ENCODE results near the gene PTPRG.

Gene PTPRG

DNA sequence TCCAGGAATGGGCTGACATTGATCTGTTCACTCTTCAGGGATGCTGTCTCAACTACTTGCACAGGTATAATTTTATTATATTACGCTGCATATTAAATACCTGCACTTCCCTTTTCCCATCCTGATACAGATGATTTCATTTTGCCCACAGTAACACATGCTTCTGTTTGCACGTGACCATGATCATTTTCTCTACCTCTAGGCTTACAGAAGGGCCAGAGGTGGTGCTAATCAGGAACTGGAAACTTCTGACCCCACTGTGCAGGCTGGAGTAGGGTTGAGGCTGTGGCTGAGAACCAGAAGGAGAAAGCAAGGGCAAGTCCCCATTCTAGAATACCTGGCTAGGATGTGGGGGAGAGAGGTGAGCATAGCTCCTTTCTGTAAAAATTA lies 304.8 kb downstream of the PTPRG start:
- DNase-seq (ENCODE audit: low spot score): no peak

DNA sequence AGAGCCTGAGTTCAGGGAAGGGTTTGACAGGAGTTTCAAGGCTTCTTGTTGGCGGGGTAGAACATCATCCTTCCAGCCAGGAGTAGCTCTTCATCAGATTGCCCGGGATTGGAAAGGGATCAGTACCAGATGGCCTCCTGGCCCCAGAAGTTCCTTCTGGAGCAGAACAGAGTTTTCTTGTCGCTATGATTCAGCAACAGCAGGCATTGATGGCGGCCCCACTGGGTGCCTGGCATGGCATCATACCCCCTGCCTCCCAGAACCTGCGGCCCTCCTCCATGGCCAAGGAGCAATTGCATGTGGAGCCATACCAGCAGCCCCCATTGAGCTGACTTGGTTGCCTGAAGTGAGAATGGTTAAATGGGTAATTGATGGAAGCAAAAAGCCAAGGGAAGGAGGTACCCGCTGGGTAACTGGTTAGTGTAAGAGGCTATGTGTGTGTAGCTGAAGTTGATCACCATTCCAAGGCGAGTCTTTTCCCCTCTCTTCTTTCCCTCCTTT lies 305.6 kb downstream of the PTPRG start:
- no peak for DNase-seq (ENCODE audit: low spot score)

DNA sequence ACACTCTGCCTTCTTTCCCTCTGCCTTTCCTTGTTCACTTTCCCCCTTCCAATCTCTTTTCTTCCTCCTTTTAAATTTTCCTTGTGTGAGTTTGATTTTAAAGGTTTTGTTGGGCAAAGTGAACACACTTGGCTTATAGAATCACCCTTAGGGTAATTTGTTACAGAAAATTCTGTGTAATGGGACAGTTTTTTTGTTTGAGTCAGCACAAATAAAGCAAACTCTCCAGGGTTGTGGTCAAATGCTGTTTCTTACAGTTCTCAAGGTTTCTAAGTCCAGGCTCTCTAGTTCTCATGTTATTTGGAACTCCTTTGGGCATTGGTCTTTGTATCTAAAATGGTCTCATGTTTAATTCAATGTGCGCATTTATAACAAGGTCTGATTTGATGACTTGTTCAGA lies 307.1 kb downstream of the PTPRG start:
- DNase-seq (ENCODE audit: low spot score): no peak

DNA sequence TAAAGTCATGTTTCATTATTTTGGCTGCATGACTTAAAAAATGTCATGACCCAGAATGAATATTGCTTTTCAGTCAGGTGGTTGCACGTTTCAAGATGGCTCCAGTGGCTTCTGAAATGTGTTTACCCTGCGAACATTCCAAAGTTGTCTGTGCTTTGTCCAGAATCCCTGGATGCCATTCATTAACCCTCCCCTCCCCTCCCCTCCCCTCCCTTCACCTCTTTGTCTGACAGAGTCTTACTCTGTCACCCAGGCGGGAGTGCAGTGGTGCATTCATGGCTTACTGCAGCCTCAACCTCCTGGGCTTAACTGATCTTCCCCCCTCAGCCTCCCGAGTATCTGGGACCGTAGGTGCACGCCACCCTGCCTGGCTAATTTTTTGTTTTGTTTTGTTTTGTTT lies 308.0 kb downstream of the PTPRG start:
- DNase-seq (ENCODE audit: low spot score): no peak

DNA sequence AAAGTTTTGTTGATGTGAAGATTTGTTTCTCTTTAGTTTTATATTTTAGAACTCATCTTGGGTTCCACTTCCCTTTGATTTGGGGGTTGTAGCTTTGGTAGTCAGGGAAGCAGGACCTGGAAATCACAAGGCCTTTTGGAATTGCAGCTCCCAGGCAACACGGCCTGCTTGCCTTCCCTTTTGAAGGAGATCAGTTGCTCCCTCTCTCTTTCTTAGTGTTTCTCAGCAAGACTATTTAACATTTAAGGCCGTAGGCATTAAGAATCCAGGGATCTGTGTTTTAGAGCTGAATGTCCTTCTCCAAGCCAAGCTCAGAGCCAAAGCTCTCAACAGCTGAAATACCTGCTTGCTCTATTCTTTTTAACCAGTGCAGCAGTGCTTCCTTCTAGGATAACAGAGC lies 310.3 kb downstream of the PTPRG start:
- no peak for DNase-seq (ENCODE audit: low spot score)

DNA sequence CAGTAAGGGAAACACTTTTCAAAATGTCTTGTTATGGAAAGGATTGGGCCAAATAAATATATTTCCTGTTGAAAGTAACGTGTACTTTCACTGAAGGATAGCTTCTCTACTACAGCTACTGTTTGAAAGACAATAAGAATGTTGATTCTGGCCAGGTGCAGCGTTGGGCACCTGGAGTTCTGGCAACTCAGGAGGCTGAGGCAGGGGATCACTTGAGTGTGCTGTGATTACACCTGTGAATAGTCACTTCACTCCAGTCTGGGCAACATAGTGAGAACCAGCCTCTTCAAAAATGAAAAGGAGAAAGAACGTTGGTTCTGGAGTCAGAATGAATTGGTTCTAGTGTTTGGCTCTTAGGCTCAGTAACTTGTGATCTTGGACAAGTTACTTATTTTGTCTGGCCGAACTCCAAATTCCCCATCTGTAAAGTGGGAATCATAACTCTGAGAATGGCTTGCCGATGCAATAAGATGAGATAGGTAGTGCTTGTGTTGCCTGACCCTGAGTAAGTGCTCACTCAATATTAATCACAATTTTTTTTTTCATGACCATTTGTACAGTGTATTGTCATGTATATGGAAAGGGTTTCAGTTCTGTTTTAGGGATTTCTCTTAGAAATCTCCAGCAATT lies 310.8 kb downstream of the PTPRG start:
- no peak for DNase-seq (ENCODE audit: low spot score)

DNA sequence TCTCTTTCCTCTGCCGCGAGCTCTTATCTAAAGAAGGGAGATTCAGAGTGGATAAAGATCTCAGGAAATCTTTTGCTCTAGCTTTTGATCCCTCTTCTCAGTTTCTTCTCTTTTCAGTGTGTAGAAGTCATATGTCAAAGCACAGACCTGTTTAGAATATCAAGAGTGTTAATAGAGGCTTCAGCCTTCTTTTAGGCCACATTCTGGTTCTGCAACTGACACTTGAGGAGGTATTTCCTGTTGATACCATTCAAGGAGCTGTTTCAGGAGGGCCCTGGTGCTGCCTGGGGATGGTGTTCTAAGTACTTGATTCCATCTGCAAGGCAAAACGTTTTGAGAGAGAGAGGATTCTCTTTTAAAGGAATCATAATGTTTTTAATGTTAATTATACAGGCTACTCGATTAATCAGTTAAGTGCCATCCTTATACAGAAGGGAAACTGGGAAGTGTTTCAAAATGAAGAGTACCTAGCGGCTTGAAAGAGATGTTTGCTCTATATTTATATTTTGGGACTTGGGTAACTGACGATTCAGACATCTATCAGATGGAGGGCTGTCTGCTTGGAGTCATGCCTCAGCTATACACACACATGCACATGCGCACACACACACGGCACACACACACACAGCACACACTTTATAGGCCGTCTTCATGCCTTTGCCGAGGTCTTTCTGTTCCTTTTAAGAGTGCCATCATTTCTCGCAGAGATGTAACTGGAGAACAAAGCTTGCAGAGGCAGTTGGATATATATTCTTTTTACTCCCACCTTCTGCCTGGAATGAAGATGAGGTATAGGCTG lies 313.9 kb downstream of the PTPRG start:
- no peak for DNase-seq (ENCODE audit: low spot score)

DNA sequence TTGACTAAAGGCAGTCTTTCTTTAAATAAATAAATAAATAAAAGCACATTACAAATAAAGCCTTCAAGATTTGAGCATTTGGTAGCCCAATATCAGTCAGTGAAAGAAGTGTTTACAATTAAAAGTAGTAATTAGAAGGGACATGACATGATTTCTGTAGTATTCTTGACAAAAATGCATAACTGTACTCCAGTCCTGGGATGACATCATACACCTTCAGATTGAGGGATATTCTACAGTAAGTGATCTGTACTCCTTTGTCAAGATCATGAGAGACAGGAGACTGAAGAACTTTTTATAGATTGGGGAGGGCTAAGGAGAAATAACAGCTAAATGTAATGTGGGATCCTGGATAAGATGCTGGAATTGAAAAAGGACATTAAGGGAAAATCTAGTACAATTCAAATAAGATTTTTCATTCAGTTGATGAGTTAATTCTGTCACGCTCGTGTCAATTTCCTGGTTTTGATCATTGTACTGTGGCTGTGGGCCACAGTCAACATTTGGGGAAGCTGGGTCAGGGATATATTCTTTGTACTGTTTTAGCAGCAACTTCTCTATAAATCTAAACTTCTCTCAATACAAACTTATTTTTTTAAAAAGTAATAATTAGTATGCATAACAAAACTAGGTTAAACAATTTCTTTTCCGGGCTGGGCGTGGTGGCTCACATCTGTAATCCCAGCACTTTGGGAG lies 314.8 kb downstream of the PTPRG start:
- DNase-seq (ENCODE audit: low spot score): no peak

DNA sequence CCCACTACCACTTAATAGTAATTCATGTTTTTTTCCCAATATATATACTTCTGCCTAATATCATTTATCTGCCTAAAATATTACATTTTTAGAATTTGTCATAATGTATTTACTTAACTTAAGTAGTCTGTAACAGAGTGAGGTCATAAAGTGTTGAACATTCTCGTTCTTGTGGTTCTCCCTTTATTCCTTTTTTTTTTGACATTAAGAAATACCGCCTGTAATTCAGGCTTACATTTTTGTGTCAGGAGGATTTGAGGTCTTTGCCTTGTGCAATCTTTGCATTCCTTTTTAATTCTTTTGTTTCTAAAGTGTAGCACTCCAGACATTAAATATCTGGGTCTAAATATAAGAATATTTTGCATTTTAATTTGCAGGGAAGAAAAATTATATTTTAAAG lies 315.4 kb downstream of the PTPRG start:
- no peak for DNase-seq (ENCODE audit: low spot score)

DNA sequence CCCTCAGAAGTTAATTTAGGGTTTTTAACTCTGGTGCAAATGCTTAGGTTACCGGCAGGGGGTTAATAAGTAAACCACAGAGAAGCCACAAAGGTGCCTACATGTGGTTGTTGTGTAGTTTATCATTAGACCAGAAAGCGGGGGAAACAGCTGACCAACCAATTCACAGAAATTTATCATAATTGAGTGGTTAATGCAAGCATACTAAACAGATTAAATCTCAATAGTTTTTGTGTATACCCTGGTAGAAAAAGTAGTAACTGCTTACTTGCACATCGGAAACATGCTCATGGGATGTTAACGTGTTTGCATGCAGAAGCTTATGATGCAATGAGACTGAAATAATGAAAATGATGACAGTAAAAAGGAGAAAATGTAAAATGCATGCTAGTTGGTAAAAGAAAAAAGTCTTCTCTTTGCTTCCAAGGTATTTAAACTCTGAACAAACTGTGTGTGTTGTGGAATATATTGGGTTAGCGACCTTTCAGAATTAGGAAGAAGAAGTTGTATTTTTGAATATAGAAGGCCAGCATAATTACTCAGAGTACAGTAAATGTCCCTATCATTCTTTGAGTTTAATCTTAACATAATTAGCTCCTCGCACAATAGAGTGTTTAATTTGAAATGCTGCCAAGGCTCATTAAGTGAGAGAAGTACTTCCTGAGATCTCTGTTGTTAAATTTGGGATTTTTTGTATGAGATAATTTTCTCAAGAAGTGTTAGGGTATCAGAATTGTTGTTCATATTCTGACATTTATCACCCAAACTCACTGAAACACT lies 316.2 kb downstream of the PTPRG start:
- peak; percentile 73 for DNase-seq (ENCODE audit: low spot score)

DNA sequence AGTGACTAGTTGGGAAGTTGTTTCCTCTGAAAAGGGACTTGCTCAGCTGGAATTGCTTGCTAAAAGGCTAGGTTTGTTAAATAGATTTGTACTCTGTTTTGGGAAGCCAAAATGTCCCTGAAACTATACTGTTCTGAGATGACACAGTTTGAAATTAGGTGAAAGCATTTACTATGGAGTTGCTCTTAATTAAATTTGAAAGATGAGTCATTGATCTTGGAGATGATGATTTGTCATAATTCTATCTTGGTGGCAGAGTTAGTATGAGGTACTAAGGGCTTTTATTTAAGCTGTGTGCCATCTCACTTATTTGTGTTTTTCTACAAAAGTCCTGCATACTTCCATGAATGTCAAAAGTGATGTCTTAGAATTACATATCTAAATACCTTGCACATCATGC lies 320.9 kb downstream of the PTPRG start:
- DNase-seq (ENCODE audit: low spot score): no peak

DNA sequence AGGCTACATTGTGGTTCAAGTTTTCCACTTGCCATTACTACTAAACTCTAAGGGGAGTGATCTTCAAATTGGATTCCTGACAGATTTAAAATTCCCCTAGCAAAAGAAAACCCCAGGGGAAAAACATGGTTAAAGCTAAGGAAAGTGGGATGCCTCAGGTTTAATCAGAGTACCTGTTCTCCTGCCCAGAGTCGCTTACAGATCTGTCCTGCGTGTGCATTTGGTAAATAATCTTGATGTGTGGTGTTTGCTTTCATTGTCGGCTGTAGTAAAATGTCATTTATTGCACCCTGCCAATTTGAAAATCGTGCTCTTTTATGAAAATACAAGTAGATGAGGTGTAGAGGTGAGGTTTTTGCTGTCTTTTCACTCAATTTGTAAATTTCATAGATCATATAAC lies 323.4 kb downstream of the PTPRG start:
- no peak for DNase-seq (ENCODE audit: low spot score)

DNA sequence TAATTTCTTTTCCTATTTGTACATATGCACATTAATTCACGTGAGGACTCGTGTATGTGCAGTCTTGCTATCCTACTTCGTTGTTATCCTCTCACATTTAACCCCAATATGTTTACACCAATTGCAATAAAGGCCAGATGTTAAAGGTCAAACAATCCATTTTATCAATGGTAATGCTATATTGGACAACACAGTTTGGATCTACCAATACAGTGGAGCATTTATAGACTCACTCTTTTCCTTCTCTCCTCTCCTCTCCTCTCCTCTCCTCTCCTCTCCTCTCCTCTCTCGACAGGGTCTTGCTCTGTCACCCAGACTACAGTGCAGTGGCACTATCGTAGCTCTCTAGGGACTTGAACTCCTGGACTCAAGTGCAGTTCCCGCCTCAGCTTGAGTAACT lies 324.0 kb downstream of the PTPRG start:
- no peak for DNase-seq (ENCODE audit: low spot score)

DNA sequence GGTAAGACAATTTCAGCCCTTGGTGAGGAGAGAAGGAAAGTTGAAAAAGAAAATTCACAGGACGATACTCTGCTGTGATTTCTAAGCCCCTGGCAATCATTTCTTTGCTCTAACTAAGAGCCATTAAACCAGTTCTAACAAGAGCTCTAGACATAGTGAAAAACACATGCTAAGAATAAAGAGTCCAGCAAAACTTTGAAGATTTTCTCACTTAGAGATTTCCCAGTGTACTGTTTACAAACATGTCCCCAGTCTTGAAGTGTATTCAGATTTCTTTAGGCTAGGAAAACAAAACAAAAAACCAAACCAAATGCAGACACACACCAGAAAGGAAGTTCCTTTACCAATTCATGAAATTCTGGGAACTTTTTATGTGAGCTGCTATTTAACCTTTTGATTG lies 325.8 kb downstream of the PTPRG start:
- no peak for DNase-seq (ENCODE audit: low spot score)

DNA sequence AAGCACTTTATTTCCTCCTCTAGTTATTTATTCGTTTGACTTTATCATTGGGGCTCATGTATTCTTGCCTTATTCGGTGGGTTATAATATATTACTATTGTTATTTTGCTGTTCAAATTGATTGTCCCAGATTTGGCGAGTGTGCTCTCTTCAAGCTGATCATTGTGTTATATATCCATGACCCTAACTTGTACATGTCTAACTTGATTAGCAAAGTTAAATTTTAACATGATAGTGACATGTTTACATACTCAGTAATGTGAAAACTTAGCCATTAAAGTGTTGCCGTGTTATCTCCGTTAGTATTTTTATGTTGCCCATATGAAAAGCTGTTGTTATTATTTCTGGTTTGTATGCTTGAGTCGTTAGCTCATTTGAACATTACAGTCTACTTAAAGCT lies 327.9 kb downstream of the PTPRG start:
- no peak for DNase-seq (ENCODE audit: low spot score)

DNA sequence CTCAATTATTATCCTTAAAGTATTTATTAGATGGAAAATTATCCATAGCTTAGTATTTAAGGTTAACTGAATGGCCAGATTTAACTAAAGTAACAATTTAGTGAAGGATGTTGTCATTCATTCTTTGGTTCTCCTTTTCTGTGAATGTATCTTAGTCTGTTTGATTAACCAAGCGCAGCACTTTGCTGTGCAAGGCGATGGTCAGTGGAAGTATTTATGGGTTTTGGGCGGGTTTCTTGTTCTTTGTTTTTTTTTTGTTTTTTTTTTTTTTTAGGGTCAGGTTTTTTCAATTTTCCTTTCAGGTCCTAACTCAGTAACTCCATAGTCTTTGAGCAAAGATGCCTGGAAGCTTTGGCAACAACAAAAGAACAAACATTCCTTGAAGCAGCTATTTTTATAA lies 328.8 kb downstream of the PTPRG start:
- DNase-seq (ENCODE audit: low spot score): no peak

DNA sequence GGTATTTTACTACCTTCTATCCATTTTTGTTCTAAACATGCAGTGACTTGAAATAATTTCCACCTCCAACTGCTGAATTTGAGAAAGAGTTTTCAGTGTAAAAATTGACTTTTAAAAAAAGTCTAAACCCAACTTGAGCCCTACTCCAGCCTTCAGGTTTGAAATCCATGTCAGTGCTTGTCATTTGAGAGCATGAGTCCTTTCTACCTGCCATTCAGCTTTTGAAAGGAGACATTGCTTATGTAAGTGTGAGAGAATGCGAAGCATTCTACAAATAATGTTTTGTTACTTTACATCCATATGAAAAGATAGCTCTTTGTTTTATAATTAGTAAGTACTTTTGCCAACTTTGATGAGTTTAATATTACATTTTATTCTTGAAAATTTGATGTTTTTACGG lies 329.2 kb downstream of the PTPRG start:
- DNase-seq (ENCODE audit: low spot score): no peak

DNA sequence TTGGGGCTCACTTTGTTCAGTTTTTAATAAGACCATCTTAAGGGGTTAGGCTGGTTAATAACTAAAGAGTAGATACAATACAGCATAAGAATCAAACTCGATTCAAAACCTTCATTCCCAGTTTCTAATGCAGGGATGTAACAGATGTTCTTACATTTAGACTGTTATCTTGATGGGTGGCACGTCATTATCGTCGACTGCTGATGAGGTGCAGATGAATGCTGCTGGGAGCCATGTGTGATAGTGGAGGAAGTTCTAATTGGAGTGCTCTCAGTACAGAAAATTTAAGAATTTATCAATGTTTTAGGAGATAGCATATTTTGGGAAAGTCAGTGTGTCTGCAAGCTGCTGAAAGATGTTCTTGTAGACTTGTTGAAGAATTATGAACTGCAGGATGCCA lies 331.5 kb downstream of the PTPRG start:
- no peak for DNase-seq (ENCODE audit: low spot score)

DNA sequence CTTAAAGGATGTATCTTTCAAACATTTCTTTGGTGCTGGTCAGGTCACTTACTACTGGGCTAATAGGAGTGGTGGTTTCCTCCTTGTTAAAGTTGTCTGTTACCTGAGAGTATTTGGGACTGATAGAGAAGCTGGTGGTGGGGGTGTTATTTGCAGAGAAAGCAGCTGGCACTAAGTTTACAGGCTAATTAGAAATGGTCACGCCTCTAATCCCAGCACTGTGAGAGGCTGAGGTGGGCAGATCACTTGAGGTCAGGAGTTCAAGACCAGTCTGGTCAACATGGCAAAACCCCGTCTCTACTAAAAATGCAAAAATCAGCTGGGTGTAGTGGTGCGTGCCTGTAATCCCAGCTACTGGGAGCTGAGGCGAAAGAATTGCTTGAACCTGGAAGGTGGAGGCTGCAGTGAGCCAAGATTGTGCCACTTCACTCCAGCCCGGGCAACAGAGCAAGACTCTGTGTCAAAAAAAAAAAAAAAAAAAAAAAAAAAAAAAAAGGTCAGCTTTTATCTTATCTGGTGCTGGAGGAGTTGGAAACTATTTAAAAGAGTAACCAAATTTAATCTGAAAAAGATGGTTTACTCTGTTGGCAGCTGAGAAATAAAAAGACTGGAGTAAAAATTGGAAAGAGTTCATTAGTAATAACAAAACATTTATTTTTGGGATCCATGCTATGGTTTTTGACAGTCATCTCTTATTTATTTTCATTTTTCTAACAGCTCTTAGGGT lies 332.6 kb downstream of the PTPRG start:
- DNase-seq (ENCODE audit: low spot score): no peak

DNA sequence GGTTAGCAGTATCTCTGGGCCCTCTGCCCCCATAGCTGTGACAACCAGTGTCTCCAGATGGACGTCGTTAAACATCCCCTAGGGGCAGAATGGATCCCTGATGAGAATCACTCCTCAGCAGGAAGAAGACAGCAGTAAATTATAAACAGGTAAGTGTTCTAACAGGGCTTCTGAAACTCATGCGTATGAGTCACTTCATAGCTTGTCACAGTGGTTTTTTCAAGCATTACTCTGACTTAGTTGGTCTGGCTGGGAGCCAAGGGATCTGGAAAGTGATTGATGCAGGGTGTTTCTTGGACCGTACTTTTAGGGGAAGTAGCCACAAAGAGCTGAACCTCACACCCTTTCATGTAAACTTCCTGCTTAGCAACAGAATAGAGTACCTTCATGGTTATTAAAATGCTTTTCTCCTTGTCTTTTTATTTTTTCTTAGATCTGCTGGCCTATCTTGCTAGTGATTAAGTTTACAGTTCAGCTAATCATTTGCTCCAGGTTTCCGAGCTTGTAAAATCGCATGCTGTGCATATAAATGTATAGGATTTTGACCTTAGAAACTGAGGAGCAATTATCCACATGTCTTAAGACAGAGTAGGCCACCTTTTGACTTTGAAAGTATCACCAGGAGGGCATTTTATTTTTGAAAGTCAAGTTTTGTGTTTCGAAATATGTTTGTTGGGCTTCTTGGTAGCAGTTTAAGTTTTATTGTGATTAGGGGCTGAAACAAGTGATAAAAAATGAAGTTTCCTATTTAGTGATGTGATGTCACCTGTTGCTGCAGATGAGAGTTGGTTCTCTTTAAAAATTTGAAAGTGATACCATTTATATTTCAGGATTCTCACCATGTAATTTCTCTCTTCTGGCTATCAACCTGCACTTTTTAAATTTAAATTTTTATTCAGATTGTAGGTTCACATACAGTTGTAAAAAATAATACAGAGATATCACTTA lies 333.9 kb downstream of the PTPRG start:
- peak; percentile 91 for DNase-seq (ENCODE audit: low spot score)

DNA sequence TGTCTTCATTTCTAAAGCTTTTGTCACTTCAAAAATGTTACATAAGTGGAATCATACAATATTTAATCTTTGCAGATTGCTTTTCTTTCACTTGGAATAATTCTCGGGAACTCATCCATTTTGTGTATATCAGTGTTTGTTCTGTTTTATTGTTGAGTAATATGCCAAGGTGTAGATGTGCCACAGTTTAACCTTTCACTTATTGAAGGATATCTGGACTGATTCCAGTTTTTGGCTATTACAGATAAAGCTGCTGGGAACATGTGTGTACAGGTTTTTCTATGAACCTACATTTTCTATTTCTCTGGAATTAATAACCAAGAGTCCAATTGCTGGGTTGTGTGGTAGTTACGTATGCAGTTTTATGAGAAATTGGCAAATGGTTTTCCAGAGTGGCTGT lies 334.9 kb downstream of the PTPRG start:
- no peak for DNase-seq (ENCODE audit: low spot score)

Data from SW480 (cell line).